Measurements from ENCODE around the gene ELP1.

Gene ELP1

DNA sequence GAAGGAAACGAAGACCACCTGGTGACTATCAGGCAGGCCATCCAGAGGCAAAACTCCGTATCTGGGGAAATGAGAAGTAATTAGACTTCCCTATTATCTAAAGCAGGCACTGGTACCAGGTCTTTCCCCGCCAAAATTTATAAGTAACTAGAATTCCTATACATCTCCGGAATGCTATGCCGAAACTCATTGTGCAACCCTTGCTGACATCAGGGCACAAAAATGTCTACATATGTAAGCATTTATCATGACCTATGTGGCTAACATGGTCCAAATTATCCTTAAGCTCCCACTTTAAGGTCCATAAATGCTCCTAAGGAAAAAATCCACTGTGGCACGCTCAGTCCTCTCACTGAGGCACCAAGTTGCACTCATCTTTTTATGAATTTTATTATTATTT is 95.9 kb downstream of the ELP1 start:
- Histone ChIP-seq H3F3A (ENCODE audit: low read depth) (no peaks in the 10 kb centered on the region), H3K9ac (ENCODE audit: low read depth, low read length, poor library complexity, severe bottlenecking) (no peak overlapping the region), H3K79me2 (ENCODE audit: insufficient read depth, low read length) (no peaks in the 10 kb centered on the region), H3K9me3 (ENCODE audit: insufficient read depth, low read depth, low read length) (no peaks in the 10 kb centered on the region), H3K9me2 (replicated peaks; ENCODE audit: low read depth, low read length) (no peaks in the 10 kb centered on the region), H3K4me1 (ENCODE audit: insufficient read depth, low read length, poor library complexity, severe bottlenecking) (peaks cover 12% of the 10 kb centered on the region), H4K20me1 (ENCODE audit: insufficient read depth, low read length, poor library complexity, severe bottlenecking) (no peaks in the 10 kb centered on the region), H3K4me3 (ENCODE audit: low read length, poor library complexity, severe bottlenecking) (no peak overlapping the region), H2AFZ (ENCODE audit: low read length) (no peak overlapping the region), H3K4me2 (ENCODE audit: low read depth, low read length, poor library complexity, severe bottlenecking) (no peak overlapping the region), H3K36me3 (ENCODE audit: insufficient read depth, low read length) (no peaks in the 10 kb centered on the region), H3K27me3 (ENCODE audit: insufficient read depth, low read length, poor library complexity, severe bottlenecking) (no peaks in the 10 kb centered on the region)
- TF ChIP-seq, protein P1, sequence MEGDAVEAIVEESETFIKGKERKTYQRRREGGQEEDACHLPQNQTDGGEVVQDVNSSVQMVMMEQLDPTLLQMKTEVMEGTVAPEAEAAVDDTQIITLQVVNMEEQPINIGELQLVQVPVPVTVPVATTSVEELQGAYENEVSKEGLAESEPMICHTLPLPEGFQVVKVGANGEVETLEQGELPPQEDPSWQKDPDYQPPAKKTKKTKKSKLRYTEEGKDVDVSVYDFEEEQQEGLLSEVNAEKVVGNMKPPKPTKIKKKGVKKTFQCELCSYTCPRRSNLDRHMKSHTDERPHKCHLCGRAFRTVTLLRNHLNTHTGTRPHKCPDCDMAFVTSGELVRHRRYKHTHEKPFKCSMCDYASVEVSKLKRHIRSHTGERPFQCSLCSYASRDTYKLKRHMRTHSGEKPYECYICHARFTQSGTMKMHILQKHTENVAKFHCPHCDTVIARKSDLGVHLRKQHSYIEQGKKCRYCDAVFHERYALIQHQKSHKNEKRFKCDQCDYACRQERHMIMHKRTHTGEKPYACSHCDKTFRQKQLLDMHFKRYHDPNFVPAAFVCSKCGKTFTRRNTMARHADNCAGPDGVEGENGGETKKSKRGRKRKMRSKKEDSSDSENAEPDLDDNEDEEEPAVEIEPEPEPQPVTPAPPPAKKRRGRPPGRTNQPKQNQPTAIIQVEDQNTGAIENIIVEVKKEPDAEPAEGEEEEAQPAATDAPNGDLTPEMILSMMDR (conservative IDR thresholded peaks at IDR 0.05; ENCODE audit: low read length): no peak
- no peak for TF ChIP-seq EZH2phosphoT487 (IDR thresholded peaks at IDR 0.05; ENCODE audit: borderline replicate concordance)

DNA sequence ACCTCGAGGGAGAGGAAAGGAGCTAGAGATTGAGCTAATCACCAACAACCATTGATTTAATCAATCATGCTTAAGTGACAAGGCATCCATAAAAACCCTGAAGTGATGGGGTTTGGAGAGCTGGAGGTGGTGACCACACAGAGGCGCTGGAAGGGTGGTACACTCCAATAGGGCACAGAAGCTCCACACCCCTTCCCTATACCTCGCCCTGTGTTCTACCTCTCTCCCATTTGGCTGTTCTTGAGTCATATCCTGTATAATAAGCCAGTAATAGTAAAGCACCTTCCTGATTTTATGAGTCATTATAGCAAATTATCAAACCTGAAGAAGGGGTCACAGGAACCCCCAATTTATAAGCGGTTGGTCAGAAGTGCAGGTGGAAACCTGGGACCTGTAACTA is 96.4 kb downstream of the ELP1 start:
- Histone ChIP-seq H3F3A (ENCODE audit: low read depth) (no peaks in the 10 kb centered on the region), H3K4me3 (ENCODE audit: low read length, poor library complexity, severe bottlenecking) (no peak overlapping the region), H2AFZ (ENCODE audit: low read length) (no peak overlapping the region), H3K4me1 (ENCODE audit: insufficient read depth, low read length, poor library complexity, severe bottlenecking) (peaks cover 12% of the 10 kb centered on the region), H3K79me2 (ENCODE audit: insufficient read depth, low read length) (no peaks in the 10 kb centered on the region), H3K9me2 (replicated peaks; ENCODE audit: low read depth, low read length) (no peaks in the 10 kb centered on the region), H3K4me2 (ENCODE audit: low read depth, low read length, poor library complexity, severe bottlenecking) (no peak overlapping the region), H3K36me3 (ENCODE audit: insufficient read depth, low read length) (no peaks in the 10 kb centered on the region), H4K20me1 (ENCODE audit: insufficient read depth, low read length, poor library complexity, severe bottlenecking) (no peaks in the 10 kb centered on the region), H3K9me3 (ENCODE audit: insufficient read depth, low read depth, low read length) (no peaks in the 10 kb centered on the region), H3K9ac (ENCODE audit: low read depth, low read length, poor library complexity, severe bottlenecking) (no peak overlapping the region), H3K27me3 (ENCODE audit: insufficient read depth, low read length, poor library complexity, severe bottlenecking) (no peaks in the 10 kb centered on the region)
- TF ChIP-seq, protein P1 (conservative IDR thresholded peaks at IDR 0.05; ENCODE audit: low read length): no peak
- no peak for TF ChIP-seq EZH2phosphoT487 (IDR thresholded peaks at IDR 0.05; ENCODE audit: borderline replicate concordance)

DNA sequence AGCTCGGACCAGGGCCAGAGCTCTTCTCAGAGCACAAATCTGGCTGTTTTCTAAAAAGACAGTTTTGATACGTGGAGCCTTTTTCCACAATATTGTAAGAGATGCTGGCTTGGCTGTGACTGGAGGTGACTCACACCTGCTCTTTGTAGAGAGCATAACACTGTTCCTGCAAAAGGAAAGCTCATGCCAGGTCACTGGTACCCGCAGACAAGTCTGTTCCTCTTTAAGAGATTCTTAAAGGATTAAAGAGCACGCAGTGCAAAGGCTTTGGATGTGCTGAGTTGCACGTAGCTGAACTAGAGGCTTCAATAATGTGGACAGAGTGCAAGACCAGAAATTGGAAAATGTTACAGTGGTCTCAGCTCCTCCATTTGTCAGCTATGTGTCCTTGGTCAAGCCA is 97.1 kb downstream of the ELP1 start:
- H3K4me1 ChIP-seq (ENCODE audit: insufficient read depth, low read length, poor library complexity, severe bottlenecking): peaks cover 12% of the 10 kb centered on the region
- H3K27me3 ChIP-seq (ENCODE audit: insufficient read depth, low read length, poor library complexity, severe bottlenecking): no peaks in the 10 kb centered on the region
- H3K4me3 ChIP-seq (ENCODE audit: low read length, poor library complexity, severe bottlenecking): no peak overlapping the region
- H3K9me2 ChIP-seq (replicated peaks; ENCODE audit: low read depth, low read length): no peaks in the 10 kb centered on the region
- no peaks in the 10 kb centered on the region for H3K79me2 ChIP-seq (ENCODE audit: insufficient read depth, low read length)
- H4K20me1 ChIP-seq (ENCODE audit: insufficient read depth, low read length, poor library complexity, severe bottlenecking): no peaks in the 10 kb centered on the region
- TF ChIP-seq, protein P1 (conservative IDR thresholded peaks at IDR 0.05; ENCODE audit: low read length): no peak
- no peak for TF ChIP-seq EZH2phosphoT487 (IDR thresholded peaks at IDR 0.05; ENCODE audit: borderline replicate concordance)
- H3K36me3 ChIP-seq (ENCODE audit: insufficient read depth, low read length): no peaks in the 10 kb centered on the region
- H3K9me3 ChIP-seq (ENCODE audit: insufficient read depth, low read depth, low read length): no peaks in the 10 kb centered on the region
- no peaks in the 10 kb centered on the region for H3F3A ChIP-seq (ENCODE audit: low read depth)
- no peak overlapping the region for H3K4me2 ChIP-seq (ENCODE audit: low read depth, low read length, poor library complexity, severe bottlenecking)
- no peak overlapping the region for H3K9ac ChIP-seq (ENCODE audit: low read depth, low read length, poor library complexity, severe bottlenecking)
- no peak overlapping the region for H2AFZ ChIP-seq (ENCODE audit: low read length)

Measured in Loucy (cell line).